H1 (cell line): ENCODE measurements around the gene PHTF1. TPM values are rescaled to one million over a fixed set of nuclear protein-coding genes. Genes with fewer than 3 reads are reported as not detected.

Source experiments
- CTCF ChIP-seq, 3 experiments: IDR thresholded peaks; 1 replicate in 2 of 3; 2 replicates in 1 of 3; pipeline versions ENCODE4 v1.5.1 to v1.6.1; 2011; ENCODE audit warnings: low read length in 3 of 3, mild to moderate bottlenecking in 3 of 3, inconsistent platforms in 2 of 3, low read depth in 1 of 3, moderate library complexity in 1 of 3; ENCODE audit not compliant: insufficient read depth in 1 of 3; ENCODE audit errors: control extremely low read depth in 1 of 3
- polyA plus RNA-seq, 7 experiments: library from polyadenylated mRNA; depleted of rRNA in 3 of 7; stranded (reverse) in 5 of 7; unstranded in 2 of 7; fragments of >200 nt in 5 of 7; fragments of 200-250 nt in 2 of 7; gene quantifications; 1 replicate in 5 of 7; 2 replicates in 1 of 7; 4 replicates in 1 of 7; pipeline versions ENCODE4 v1.2.1 to v1.2.3, GENCODE V29; 2011 to 2013; ENCODE audit warnings: missing spikeins in 2 of 7, mixed read lengths in 2 of 7
- total RNA-seq: library from RNA; stranded (reverse); fragmentation: NEBNext Ultra II Directional; extraction: Animal tissue kit (Norgen Biotek cat#: 25700); gene quantifications from 2 replicates; pipeline ENCODE4 v1.2.1, GENCODE V29; 2021

PHTF1 gene
- total and polyA plus RNA-seq, 2 of the 8 experiments (the other 6 are each of a cell fraction or from before 2014, with no cell fraction given) = 9.1 to 26.9 TPM

DNA sequence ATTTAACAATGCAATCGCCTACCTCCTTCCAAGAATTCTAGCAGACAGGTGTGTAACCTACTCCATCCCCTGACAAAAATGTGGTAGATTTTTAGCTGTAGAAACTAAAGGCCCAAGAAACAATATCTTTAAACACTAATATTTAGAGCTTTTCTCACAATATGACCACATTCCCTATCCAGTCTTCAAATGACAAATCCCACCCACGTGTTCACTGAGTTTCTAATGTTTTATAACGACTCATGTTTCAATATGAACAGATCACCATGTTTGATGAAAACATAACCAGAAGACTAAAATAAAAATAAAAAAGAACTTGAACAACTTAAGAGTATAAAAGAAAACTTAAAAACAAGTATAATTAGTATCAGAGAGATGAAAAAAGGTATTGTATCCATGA lies 28.4 kb upstream of the PHTF1 start (continued):
- no peak for TF ChIP-seq CTCF (IDR thresholded peaks at IDR 0.05; ENCODE audit: control extremely low read depth in 1 of 3, insufficient read depth in 1 of 3, low read depth in 1 of 3, low read length in 3 of 3)
